ENCODE measurements around the gene NAALADL2.

NAALADL2 gene

DNA sequence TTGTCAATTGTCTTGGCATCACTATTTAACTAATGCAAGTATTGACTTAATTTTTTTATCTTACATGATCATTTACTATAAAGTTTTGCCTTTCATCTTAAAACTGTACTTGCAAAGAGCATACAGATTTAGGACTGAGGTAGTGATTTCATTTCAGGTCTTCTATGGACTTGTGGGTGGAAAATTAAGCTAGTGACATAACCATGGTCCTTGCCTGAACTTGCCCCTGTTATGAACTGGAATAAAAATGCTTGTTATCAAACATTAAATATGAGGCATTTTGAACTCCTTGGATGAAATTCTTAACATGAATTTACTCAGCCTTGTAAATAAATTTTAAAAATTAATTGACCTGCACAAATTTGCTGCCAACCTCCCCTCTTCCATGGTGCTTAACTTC, 712.0 kb downstream of the NAALADL2 start:
- no peak for DNase-seq (ENCODE audit: extremely low read depth, low read depth)

DNA sequence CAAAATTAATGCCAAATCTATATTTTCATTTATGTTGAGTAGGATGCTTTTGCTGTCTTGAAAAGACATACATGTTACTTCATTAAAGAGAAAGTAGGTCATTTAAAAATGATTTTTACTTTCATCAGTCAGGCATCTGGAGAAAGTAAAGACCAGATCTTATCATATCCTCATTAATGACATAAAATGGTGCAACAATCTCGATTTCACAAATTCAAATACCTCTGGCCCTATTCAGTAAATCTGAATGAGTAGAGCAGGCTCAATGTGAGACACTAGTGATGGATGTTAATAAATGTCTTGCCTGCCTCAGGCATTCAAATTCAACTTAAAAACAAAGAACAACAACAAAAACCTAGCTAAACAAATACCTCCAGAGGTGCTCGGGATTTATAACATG, 714.1 kb downstream of the NAALADL2 start:
- TF ChIP-seq CTCF (IDR thresholded peaks at IDR 0.05; ENCODE audit: low read depth, low read length), result no peak
- no peak for DNase-seq (ENCODE audit: extremely low read depth, low read depth)

More for the DNA sequence above, 712.0 kb downstream of the NAALADL2 start:
- no peak for TF ChIP-seq CTCF (IDR thresholded peaks at IDR 0.05; ENCODE audit: low read depth, low read length)

DNA sequence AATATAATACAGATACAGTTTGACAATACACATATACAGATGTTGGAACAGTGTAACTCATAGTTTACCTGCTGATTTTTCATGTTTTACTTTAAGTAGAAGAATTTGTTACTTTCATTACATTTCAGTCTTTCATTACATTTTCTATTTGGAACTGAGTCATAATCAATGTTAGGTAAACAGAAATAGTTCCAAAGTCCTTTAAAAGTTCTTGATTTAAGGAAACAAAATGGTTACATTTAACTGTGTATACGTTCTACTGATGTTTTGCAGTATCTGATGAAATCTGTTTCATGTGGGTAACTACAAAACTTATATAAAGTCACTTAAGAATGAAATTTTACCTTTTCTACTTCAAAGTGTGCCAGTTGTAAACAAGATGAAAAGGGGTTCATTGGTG, 721.2 kb downstream of the NAALADL2 start:
- no peak for TF ChIP-seq CTCF (IDR thresholded peaks at IDR 0.05; ENCODE audit: low read depth, low read length)
- no peak for DNase-seq (ENCODE audit: extremely low read depth, low read depth)

DNA sequence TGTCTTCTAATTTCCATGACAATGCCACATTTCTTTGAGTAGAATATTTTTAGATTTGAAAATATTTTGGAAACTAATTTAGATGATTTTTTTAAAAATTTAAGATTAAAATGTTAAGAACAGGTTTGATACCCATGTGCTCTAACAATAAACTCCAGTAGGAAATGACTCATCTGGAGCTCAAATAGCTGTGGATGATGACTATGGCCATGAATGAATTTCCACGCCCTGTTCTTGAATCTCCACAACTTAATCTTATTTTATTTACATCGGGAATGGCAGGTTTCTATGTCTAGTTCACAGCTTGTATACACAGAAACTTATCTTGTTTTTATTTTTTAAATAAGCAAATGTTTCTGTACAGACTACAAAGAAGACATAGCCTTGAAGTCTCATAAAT, 726.8 kb downstream of the NAALADL2 start:
- TF ChIP-seq CTCF (IDR thresholded peaks at IDR 0.05; ENCODE audit: low read depth, low read length), result no peak
- no peak for DNase-seq (ENCODE audit: extremely low read depth, low read depth)

GRCh38 chr3:175590745-175591144, 731.6 kb downstream of the NAALADL2 start:
- DNase-seq (ENCODE audit: extremely low read depth, low read depth), result no peak
- no peak for TF ChIP-seq CTCF (IDR thresholded peaks at IDR 0.05; ENCODE audit: low read depth, low read length)

- no peak for DNase-seq (ENCODE audit: extremely low read depth, low read depth)
- TF ChIP-seq CTCF (IDR thresholded peaks at IDR 0.05; ENCODE audit: low read depth, low read length), result no peak
Measured at GRCh38 chr3:175591375-175591774, 732.2 kb downstream of the NAALADL2 start.

DNA sequence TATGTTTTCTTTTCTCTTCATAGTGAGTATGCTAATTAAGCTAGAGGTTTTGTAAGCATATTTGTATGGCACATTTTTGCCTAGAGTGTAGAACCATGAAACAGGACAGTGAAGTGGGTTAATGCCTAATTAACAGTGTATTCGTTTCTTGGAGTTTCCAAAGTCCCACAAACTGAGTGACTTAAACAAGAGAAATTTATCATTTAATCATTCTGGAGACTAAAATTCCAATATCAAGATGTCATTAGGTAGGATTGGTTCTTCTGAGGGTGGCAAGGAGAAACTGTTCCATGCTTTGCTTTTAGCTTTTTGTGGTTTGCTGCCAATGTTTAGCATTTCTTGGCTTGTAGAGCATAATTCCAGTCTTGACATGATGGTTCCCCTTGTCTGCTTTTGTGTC, 734.2 kb downstream of the NAALADL2 start:
- no peak for DNase-seq (ENCODE audit: extremely low read depth, low read depth)
- TF ChIP-seq CTCF (IDR thresholded peaks at IDR 0.05; ENCODE audit: low read depth, low read length), result no peak
